Umbilical cord (tissue), 2 donors: ENCODE results near the gene GAPDHS. TPM values are rescaled to one million over a fixed set of nuclear protein-coding genes. Genes with fewer than 3 reads are reported as not detected.

Source experiments
- DNase-seq: peaks from one replicate; pipeline ENCODE4 v3.0.0-alpha.2; 2015; ENCODE audit warnings: low spot score
- total RNA-seq: library from RNA; depleted of rRNA; stranded (reverse); fragments of >200 nt; gene quantifications from one replicate; pipeline ENCODE4 v1.2.3, GENCODE V29; 2014; ENCODE audit warnings: low replicate concordance; ENCODE audit not compliant: insufficient read depth

GAPDHS gene
- not detected for total RNA-seq

DNA sequence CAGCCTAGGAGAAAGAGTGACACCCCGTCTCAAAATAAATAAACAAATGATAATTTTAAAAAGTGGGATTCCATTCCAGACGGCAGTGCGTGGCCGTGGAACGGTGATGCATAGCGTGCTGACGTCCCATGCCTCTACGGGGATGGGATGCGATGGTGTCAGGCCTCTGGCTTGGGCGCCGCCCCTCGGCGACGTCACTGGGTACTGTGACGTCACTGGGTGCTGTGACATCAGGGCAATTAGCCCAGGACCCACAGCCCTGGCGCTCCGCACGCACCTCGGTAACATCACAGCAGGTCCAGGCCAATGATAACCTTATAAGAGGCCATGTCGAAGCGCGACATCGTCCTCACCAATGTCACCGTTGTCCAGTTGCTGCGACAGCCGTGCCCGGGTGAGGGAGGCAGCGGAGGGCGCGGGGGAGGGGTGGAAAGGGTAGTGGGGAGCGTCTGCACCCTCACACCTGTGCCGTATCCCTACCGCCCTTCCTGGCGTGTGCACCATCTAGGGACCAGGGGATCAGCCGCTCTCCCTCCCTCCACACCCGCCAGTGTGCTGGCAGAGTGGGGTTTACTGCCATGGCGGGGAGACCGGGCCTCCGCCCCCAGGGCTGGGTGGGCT, at the start of gene GAPDHS:
Gene GAPDHS (plus strand): TSS at position 256 of the 621 bp plus-strand sequence. CDS start 72 bp downstream, at position 328.
- no peak for DNase-seq

DNA sequence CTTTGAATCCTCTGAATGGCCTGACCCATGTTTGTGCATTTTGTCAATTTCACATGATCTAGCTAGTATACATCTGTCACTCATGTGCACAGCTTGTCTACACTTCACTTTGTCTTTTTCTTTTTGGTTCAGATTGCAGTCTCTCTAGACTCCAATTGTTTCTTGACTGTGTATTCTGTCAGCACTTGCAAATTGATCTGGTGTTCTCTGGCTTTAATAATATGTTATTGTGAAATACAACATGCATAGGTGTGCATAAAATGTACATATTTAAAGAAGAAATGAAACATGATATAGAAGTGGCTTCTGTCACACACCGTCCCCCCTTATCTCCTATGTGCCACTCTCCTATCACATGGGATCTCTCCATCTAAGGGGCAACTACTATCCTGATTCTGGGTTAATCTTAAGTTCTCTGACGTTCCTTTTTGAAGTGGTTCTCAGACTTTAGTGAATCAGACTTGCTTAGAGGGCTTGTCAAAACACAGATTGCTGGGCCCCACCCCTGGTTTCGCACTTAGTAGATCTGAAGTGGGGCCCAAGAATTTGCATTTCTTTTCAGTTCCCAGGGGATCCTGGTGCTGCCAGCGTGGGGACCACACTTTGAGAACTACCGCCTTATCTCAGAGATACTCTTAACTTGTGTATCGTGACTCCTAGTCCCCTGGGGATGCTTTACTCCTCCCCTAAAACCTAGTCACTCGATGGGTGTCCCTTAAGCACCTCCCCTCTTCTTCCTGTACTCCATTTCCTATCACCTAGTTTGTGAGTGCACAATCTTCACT, 48.8 kb upstream of the GAPDHS start:
- no peak for DNase-seq

DNA sequence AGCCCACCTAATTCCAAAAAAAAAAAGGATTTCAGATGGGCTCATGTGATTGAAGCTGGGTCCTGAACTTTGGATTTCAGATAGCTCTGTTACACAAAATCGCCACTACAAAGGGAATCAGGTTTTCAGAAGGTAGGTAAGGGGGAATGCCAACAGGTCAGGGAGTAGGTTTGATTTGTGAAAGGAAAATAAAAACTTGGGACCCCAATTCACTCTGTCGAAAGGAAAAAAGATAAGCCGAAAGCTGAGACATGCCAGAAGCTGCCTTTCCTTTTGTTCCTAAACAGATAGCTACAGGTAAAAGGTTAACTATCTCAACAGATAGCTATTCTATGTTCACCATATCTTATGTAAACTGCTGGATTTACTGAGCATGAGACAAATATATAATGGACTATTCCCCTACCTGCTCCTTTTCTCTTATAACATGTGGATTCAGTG, 47.0 kb upstream of the GAPDHS start:
- no peak for DNase-seq

DNA sequence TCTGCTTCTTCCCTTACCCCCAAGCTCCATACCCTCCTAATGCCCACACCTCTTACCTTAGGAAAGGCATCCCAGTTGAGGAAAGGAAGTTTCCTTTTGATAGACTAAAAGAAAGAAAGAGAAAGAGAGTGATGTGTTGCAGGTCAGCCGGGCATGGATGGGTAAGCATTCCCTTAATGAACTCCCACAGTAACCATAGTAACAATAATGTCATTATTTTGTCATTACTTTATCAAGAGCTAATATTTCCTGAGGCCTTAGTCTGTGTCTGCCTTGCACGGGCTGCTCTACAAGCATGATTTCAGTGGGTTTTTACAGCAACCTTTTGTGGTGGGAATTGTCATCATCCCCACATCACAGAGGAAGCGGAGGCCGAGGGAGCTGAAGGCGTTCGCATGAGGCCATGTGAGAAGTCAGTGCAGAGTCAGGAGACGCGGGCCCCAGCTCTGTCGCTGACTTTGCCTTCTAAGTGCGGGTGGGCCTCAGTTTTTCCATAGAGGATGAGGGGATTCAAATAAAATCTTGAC, 45.5 kb upstream of the GAPDHS start:
- DNase-seq = no peak

DNA sequence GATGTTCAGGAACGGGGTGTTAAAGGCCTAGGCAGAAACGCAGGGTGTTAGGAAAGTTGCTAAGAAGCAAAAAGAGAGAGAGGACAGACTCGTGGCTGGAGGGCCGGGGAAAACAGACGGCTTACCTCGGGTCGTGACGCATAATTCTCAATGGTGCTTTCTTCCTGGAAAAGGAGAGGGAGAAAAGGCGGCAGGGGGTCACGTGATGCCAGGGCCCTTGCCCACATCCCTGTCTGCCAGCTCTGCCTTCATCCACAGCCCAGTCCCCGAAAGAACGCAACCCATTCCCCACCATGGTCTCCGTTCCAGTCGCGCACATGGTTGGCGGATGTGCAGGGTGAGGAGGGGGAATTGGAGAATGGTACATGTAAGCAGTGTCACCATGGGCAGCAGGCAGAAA, 44.6 kb upstream of the GAPDHS start:
- no peak for DNase-seq

DNA sequence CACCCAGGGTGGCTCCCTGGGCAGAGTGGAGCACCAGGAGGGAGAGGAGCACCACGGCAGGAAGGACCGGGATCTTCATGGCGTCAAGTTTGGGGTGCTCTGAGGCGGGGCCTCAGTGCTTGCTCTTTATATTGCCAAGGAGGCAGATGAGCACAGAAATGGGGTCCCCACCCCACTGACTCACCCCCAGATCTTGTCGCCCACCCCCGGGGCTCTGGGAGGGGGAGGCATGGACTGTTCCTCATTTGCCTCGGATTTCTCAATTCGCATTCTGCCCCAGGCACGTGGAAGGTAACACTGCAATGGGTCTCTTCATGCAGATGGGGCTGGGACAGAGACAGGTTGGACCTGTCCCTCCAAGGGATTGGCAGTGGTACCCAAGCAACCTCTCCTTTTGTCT, 42.9 kb upstream of the GAPDHS start, which contains the start of gene KRTDAP:
Gene KRTDAP (minus strand): TSS at position 101 of the 400 bp plus-strand sequence. CDS start 22 bp downstream, at position 79.
- no peak for DNase-seq

DNA sequence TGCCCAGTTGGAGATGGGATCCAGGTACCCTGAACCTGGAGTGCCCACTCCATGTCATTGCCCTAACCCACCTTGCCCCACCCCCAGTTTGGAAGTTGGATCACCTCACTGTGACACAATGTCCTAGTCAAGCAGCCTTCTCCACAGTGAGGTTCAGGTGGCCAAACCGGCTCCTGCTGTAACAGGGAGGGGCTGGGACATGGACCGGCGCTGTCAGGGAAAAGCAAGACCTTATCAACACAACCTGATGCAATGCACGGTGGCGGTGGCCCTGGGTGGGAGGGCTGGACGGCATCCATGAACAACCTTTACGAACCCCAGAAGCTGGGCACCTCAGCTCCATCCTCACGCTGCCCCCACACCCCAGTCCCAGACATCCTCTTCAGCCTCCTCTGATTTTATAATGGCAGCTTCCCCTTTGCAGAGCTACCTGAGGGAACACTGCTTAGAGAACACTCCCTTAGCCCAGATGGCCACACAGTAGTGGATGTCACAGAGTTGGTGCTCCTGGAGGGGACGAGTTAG, 41.4 kb upstream of the GAPDHS start:
- no peak for DNase-seq

DNA sequence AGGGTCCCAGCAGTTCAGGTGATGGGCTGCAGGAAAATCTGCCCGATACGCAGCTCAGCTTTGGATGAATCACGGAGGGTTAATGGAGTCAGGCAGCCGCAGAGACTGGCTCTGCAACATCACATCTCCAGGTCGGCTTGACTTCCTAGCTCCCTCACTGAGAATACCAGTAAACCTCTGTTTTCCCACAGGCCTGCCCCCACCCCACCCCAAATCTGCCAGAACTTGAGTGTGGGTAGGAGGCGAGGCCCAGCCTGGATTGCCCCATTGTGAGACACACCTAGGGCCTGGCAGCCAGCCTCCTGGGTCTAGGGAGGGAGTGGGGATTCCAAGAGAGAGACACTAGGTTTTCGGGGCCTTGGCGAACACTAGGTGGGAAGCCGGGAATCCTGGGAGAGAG, 39.3 kb upstream of the GAPDHS start:
- no peak for DNase-seq

DNA sequence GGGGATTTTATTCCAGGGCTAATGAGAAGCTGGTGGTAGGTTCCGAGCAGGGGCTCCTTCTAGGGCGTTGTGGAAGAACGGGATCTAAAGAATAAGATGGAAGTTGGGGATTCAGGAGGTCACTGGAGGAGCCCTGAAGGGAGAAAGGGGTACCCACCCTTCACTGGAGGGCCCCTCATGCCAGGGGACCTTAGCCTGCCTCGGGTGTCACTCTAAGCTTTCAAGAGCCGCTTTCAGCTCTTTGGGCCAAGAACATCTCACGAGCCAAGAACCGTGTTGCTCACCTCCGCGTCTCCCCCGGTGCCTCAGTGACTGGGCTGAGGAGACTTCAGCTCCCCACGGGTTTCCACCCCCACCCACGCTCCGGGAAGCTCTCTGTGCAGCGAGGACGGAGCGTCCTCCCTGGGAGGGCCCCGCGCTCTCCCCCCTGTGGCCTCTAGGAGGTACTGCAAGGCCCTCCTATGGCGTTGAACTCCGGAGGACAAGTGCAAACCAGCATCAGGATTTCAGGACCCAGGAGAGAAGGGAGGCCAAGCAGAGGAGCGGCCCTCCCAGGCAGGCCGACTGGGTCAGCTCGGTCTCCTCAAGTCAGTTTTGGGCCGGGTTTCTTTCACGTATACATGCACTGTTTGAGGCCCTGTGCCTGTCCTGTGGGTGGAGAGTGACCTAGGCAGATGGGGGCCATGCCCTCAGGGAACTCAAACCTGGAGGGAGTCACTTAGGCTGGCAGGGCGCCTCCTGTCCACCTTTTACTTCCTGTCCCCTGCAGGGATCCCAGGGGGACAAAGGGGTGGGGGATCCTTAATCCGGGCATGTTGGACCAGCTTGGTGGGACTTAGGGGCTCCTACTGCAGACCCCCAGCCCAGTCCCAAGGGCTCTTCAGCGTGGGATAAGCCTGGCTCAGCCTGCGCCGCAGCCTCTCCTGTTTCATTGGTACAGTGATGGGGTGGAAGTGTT, 37.9 kb upstream of the GAPDHS start:
- peak; percentile 56 for DNase-seq

DNA sequence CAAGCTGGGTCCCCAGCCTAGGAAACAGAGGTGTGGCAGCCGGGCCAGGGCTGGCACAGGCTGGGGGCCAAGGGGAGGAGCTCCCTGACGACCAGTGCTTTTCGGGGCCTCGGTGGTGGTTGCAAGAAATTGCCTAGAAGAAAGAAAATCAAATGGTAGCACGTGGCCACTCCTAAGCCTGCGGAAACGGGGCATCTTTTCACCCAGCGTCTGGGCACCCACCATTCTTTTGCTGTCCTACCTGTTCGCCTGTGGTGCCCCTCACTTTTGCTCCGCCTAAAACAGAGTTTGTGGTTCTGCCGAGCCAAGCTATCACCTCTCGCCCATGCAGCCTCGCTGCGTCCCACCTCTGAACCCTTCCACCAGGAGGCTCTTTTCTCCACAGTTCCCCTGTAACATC, 35.9 kb upstream of the GAPDHS start:
- no peak for DNase-seq

DNA sequence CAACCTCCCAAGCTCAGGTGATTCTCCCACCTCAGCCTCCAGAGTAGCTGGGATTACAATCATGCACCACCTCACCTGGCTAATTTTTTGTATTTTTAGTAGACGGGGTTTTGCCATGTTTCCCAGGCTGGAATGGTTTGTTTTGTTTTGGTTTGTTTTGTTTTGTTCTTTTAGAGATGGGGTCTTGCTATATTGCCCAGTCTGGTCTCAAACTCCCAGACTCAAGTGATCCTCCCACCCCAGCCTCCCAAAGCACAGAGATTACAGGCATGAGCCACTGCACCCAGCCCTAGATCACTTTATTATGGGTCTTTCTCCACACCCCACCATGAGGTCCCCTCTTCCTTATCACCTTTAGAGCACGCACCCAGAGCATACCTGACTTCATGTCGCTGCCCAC, 35.0 kb upstream of the GAPDHS start:
- DNase-seq = no peak

DNA sequence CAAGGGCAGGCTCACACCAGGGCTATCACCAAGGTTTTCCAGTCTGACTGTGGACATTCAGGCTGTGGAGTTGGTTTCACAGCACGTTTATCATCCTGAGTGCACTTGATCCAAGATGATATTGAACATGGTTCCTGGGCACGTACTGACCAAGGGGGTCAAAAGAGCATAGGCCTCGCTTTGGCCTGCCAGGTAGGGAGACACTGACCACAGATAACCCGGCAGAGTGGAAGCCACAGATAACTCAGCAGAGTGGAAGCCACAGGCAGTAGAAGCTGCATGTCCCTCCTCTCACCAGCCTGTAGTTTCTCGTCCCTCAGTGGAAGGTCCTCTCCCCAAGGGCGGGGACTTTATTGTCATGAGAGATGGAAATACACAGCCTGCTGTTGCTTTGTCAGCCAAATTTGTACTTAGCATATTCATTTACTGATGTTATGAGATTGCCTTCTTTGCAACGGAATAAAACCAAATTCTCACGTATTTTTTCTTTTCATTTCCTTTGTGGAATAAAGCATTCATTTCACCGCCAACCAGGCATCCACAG, 34.2 kb upstream of the GAPDHS start:
- DNase-seq = no peak

DNA sequence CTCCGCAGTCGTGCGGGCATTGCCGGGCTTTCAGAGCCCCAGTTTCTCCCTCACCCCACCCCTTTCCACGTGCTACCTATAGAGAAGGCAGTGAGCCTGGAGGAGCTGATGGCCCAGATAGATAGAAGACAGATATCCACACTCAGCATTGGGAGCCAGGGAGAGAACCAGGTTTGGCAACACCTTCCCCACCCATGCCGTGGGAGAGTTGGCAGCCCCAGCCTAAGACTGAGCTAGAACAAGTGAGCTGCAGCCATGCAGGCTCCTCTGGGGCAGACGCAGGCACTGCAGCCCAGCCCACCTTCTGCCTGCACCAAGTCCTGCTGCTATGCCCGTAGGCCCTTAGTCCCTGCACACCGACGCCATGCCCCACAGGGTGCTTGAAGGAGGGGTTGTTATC, 32.6 kb upstream of the GAPDHS start:
- DNase-seq = no peak

DNA sequence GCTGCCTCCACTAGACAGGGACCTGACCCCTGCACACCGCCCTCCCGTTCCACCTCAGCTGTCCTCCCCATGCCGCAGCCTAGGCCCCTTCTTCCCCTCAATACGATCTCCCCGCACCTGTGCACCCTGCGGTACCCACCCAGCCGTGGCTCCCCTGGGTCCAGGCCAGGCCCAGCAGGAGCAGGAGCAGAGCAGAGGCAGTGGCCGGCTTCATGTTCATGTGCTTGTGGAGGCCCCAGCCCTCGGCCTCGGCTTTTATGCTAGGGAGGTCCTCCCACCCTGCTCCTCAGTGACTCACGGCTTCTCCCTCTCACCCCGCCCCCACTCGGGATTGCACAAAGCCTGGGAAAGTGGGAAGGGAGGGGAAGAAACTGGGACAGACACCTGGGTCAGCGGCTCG, 31.6 kb upstream of the GAPDHS start:
- DNase-seq = peak; percentile 35

DNA sequence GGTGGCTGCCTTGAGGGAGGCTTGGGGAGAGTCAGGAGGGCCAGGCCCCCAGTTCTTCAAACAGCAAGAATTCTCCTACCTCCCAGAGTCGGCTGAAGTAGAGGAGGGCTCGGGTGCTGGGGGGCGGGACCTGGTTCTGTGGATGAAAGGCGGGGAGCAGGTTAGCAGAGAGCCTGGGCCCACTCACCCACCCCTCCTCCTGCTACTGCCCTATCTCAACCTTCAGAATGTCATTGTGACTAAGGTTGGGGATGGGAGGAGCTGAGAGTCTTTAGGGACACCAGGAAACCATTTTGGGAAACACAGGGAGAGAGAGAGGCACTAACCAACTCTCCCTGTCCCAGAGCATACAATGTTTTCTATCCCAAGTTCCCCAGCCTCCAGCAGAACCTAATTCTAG, 30.5 kb upstream of the GAPDHS start:
- DNase-seq = no peak

DNA sequence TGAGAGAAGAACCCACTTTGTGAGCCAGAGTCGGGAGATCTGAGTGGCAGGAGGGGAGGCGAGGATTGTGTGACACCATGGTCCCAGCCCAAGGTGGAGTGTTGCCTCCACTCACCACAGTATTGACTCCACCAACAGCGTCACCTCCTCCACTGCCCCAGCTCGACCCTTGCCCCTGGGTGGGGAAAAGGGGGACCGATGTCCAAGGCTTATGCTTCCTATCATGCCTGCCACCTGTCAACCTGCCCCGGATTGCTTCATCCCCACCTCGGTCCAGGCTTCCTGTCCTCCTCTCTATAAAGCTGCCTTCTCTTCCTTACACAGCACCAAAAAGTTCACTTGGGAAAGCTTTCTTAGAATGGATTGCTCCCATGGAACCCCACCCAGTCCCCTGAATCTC, 27.2 kb upstream of the GAPDHS start:
- no peak for DNase-seq

DNA sequence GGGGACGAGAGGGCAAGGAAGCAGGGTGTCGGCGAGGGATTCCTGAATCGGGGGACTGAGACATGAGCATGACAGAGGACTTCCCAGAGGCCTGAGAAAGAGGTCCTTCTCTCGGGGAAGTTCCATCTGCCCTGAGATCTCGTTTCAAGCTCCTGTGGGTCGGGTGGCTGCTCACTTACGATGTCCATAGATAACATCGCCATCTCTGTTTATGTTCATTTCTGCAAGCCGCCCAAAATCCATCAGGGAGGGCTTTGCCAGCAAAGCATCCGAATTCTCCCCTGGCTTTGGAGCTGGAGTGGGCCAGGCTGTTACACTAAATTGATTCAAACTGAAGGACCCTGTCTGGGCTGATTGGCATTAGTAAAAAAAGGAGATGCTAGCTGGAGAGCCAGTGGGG, 25.7 kb upstream of the GAPDHS start:
- DNase-seq = no peak

DNA sequence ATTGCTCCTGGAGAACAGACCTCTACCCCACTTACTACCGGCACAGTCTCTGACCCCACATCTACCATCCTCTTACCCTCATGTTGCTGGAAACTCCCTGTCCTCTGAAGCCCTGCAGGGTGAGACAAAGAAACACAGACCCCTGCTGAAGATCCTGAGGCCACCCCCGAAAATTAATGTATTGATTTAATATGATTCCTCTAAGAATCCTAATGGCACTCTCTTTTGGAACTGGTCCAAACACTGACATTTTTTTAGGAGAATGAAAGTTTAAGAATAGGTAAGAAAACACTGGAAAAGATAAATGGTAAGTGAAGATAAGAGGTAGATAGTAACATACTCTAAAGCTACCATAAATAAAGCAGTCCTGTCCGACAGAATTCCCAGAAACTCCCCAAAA, 25.1 kb upstream of the GAPDHS start:
- no peak for DNase-seq

DNA sequence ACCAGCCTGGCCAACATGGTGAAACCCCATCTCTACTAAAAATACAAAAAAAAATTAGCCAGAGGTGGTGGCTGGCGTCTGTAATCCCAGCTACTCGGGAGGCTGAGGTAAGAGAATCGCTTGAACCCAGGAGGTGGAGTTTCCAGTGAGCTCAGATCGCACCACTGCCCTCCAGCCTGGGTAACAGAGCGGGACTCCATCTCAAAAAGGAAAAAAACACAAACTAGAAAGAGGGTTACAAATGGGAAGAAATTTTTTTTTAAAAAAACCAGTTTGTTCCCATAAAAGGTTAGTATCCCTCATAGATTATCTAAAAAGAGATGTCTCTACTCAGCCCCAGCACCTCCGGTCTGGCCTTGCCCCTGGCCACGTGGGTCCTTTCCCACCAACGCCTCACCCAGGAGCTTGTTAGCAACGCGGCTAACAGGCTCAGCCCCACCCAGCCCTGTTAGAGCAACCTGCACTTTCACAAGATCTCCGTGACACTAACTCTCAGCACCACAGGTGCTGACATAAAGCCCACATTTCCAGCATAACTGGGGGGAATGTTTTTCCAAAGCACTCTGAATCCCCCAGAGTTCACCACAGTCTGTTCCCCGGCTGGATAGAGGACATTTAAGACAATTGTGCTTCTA, 24.1 kb upstream of the GAPDHS start:
- DNase-seq = peak; percentile 14

DNA sequence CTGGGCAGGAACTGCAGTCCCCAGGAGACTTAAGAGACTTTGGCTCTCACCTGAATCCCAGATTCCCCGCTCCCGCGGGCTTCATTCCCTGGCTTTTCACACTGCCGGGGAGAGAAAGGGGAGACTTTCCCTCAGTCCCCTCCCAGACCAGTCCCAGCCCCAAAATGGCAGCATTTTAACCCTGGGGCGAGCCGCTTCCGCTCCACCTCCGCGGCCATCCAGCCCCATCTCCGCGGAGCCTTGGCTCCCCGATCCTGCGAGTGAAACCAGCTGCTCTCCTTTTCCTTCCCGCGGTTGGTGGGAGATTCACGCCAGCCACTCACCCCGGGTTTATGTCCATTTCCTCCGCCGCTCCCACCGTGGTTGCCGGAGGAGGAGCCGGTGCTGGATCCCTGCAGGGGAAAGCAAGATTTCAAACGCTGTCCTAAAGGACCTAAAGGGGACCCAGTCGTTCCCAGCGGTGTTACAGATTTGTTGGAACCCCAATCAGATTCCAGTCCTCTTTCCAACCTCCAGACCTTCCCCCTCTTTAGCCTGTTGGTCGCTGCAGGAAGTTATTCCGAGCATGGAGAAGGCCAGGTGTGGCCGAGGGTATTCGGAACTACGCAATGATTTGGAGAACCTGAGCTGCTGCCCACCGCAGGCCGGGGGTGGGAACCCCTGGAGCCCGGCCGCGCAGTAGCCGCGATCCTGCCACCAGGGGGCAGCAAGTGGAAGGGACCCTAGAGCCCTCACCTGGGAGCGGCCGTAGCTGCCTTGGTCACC, 23.2 kb upstream of the GAPDHS start:
- peak; percentile 68 for DNase-seq
